Psoas muscle (tissue), 8 donors: Measurements from ENCODE around the gene RIOX2. TPM values are rescaled to one million over a fixed set of nuclear protein-coding genes. Genes with fewer than 3 reads are reported as not detected.

Source experiments
- ATAC-seq, 4 donors: fragments of 200-7000 bp; cut with Tn5 transposase; one replicate each; pipeline ENCODE4 v1.9.1; 2020; ENCODE audit warnings: moderate library complexity in 3 of 4, mild to moderate bottlenecking in 2 of 4
- DNase-seq, 2 donors: peaks; one replicate each; pipeline ENCODE4 v3.0.0-alpha.2; 2020
- H3K27ac ChIP-seq: fragments of 200-600 bp; one replicate; pipeline ENCODE4 v1.8.0; 2022
- H3K27me3 ChIP-seq, 3 donors: fragments of 200-600 bp in 1 of 3; one replicate each; pipeline versions ENCODE4 v1.6.1 to v1.8.0; 2013 to 2022; ENCODE audit warnings: low read length in 2 of 3, mild to moderate bottlenecking in 2 of 3, moderate library complexity in 1 of 3; ENCODE audit not compliant: insufficient read depth in 3 of 3
- H3K36me3 ChIP-seq, 2 donors: fragments of 200-600 bp in 1 of 2; one replicate each; pipeline versions ENCODE4 v1.6.1 to v1.8.0; 2013 to 2022; ENCODE audit warnings: low read depth in 1 of 2, mild to moderate bottlenecking in 1 of 2, moderate library complexity in 1 of 2; ENCODE audit not compliant: insufficient read depth in 1 of 2
- H3K4me1 ChIP-seq: fragments of 200-600 bp; one replicate; pipeline ENCODE4 v1.8.0; 2022
- H3K4me3 ChIP-seq: fragments of 200-600 bp; one replicate; pipeline ENCODE4 v1.8.0; 2022; ENCODE audit warnings: mild to moderate bottlenecking
- H3K9me3 ChIP-seq: fragments of 200-600 bp; one replicate; pipeline ENCODE4 v1.8.0; 2022
- WGBS, 3 donors: extraction: QIAGEN DNeasy Blood & Tissue Kit; methylation state at CpG; one replicate each; pipeline versions ENCODE4 v1.1.6 to v1.1.7; 2013; 5-methylcytosine and 5-hydroxymethylcytosine counted together
- intact Hi-C, 2 donors: fragments of 100-400 bp; cut with DNase I; formaldehyde crosslinking; loops; one replicate each; pipeline versions ENCODE4 v1.11.0 to v1.14.2; 2022
- polyA plus RNA-seq, 3 donors: library from polyadenylated mRNA; stranded (reverse); fragments of 200-250 nt; gene quantifications; one replicate each; pipeline ENCODE4 v1.2.3, GENCODE V29; 2013
- total RNA-seq, 4 donors: library from RNA; stranded (reverse); fragmentation: NEBNext Ultra II Directional in 2 of 4; extraction: Animal tissue kit (Norgen Biotek cat#: 25700) in 2 of 4; gene quantifications; one replicate each; pipeline versions ENCODE4 v1.2.1 to v1.2.4, GENCODE V29; 2021 to 2023
- TF ChIP-seq, protein P1 (sequence below): fragments of 200-600 bp; IDR thresholded peaks from one replicate; pipeline ENCODE4 v1.8.0; 2022; ENCODE audit warnings: antibody characterized with exemption
- donor health status: healthy with polysubstance abuse.
- donor health status: DM: no; HTN: no; CAD: no; lungs with moderate emphysema.
- donor health status: Bipolar disorder and iron deficiency.
- donor health status: healthy.
- donor health status: DM: yes; HTN: yes; CAD: no.
- donor health status: DM: no; HTN: no; CAD: no.
- donor health status: DM: no; HTN: no; CAD: no.
- donor health status: DM: yes; HTN: yes; CAD: no.

Gene RIOX2
- total and polyA plus RNA-seq, 7 donors: 16.7 to 66.2 (median 32.2) TPM

DNA sequence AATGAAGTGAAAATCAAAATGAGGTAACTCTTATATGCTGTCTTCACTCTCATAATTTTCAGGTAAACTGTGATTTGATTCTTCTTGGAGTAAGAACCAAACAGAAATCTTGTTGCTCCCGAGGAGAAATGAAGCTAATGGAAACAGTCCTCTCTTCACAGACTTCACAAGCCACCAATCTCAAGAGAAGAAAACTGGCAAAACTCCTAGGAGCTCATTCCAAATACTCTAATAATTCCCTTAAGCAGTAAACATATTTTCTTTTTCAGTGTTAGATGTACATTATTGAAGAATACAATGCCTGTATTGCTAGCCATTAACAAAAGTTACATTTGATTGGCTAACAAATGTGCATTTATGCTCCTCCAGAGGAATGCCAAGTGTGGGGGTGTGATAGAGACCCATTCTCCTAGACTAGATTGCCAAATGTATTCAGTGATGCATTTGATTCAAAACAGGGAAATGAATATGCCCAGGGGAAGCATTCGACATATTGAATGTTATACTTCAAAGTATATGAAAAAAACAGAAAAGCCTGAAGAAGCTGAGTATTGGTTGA is 11.8 kb upstream of the RIOX2 start:
- H3K4me1 ChIP-seq: peaks cover 25% of the 10 kb centered on the region
- H3K9me3 ChIP-seq: no peaks in the 10 kb centered on the region
- H3K27ac ChIP-seq: no peak overlapping the region
- DNase-seq (no peak), ATAC-seq (no peak)
- 30 to 52% (median 41%) methylated on average over 2 of the region's 2 CpGs for WGBS, 3 donors
- no peak overlapping the region for H3K4me3 ChIP-seq
- TF ChIP-seq, protein P1, sequence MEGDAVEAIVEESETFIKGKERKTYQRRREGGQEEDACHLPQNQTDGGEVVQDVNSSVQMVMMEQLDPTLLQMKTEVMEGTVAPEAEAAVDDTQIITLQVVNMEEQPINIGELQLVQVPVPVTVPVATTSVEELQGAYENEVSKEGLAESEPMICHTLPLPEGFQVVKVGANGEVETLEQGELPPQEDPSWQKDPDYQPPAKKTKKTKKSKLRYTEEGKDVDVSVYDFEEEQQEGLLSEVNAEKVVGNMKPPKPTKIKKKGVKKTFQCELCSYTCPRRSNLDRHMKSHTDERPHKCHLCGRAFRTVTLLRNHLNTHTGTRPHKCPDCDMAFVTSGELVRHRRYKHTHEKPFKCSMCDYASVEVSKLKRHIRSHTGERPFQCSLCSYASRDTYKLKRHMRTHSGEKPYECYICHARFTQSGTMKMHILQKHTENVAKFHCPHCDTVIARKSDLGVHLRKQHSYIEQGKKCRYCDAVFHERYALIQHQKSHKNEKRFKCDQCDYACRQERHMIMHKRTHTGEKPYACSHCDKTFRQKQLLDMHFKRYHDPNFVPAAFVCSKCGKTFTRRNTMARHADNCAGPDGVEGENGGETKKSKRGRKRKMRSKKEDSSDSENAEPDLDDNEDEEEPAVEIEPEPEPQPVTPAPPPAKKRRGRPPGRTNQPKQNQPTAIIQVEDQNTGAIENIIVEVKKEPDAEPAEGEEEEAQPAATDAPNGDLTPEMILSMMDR: no peak
- intact Hi-C loops: no loop called here
- no peaks in the 10 kb centered on the region for H3K27me3 ChIP-seq
- no peaks in the 10 kb centered on the region for H3K36me3 ChIP-seq

- Histone ChIP-seq H3K27ac (peak overlapping the region; percentile 72), H3K9me3 (no peaks in the 10 kb centered on the region), H3K4me1 (peaks cover 25% of the 10 kb centered on the region), H3K27me3 (no peaks in the 10 kb centered on the region), H3K4me3 (no peak overlapping the region), H3K36me3 (no peaks in the 10 kb centered on the region)
- ATAC-seq (peak; percentile 85 to 97 (median 93)), DNase-seq (no peak)
- intact Hi-C loops: no loop called here
- 10 to 16% (median 14%) methylated on average over 3 of the region's 3 CpGs for WGBS, 3 donors
- TF ChIP-seq, protein P1: no peak
Observed at GRCh38 chr3:97981886-97982285, 9.7 kb upstream of the RIOX2 start.

- peak overlapping the region; percentile 12 for H3K27ac ChIP-seq
- TF ChIP-seq, protein P1: no peak
- H3K27me3 ChIP-seq: no peaks in the 10 kb centered on the region
- no peak overlapping the region for H3K4me3 ChIP-seq
- no peaks in the 10 kb centered on the region for H3K36me3 ChIP-seq
- ATAC-seq: peak in 2 of 4 donors; percentile 54 to 57
- H3K4me1 ChIP-seq: peaks cover 25% of the 10 kb centered on the region
- intact Hi-C loops: loop anchor here in 1 of 2 donors (5.0 kb wide), 1 partner anchor 157 kb away; the partner anchor contains the start of gene CRYBG3
- no peak for DNase-seq
- WGBS, 3 donors: 47 to 60% (median 49%) methylated on average over 3 of the region's 3 CpGs
- H3K9me3 ChIP-seq: no peaks in the 10 kb centered on the region
Observed at GRCh38 chr3:97979610-97980009, 7.4 kb upstream of the RIOX2 start.

- intact Hi-C loops: loop anchor here in 1 of 2 donors (5.0 kb wide), 1 partner anchor 153 kb away; the partner anchor contains the start of gene CRYBG3
- Histone ChIP-seq H3K4me1 (peaks cover 21% of the 10 kb centered on the region), H3K4me3 (no peak overlapping the region), H3K36me3 (no peaks in the 10 kb centered on the region), H3K27ac (no peak overlapping the region), H3K9me3 (no peaks in the 10 kb centered on the region), H3K27me3 (no peaks in the 10 kb centered on the region)
- no peak for DNase-seq
- 68 to 92% (median 78%) methylated on average over 1 of the region's 1 CpG for WGBS, 3 donors
- TF ChIP-seq, protein P1: no peak
- no peak for ATAC-seq
Observed at GRCh38 chr3:97975466-97975865, 3.2 kb upstream of the RIOX2 start.

- no peaks in the 10 kb centered on the region for H3K9me3 ChIP-seq
- 64 to 77% (median 71%) methylated on average over 3 of the region's 3 CpGs for WGBS, 3 donors
- DNase-seq (no peak), ATAC-seq (no peak)
- intact Hi-C loops: loop anchor here in 1 of 2 donors (5.0 kb wide), 1 partner anchor 153 kb away; the partner anchor contains the start of gene CRYBG3
- TF ChIP-seq, protein P1: no peak
- H3K4me1 ChIP-seq: peaks cover 25% of the 10 kb centered on the region
- H3K36me3 ChIP-seq: no peaks in the 10 kb centered on the region
- H3K27me3 ChIP-seq: no peaks in the 10 kb centered on the region
- no peak overlapping the region for H3K27ac ChIP-seq
- H3K4me3 ChIP-seq: no peak overlapping the region
Observed at GRCh38 chr3:97974996-97975395, 2.8 kb upstream of the RIOX2 start.
